ENCODE results near the gene COMTD1. TPM values are rescaled to one million over a fixed set of nuclear protein-coding genes. Genes with fewer than 3 reads are reported as not detected.
"Not testable (repeated sequence)": the region's sequence is repeated elsewhere in the genome, so short reads cannot be mapped to it uniquely, and the experiment has no call there.

The COMTD1 gene
- total RNA-seq, 1 donor from 2014 or later = 4.2 TPM

DNA sequence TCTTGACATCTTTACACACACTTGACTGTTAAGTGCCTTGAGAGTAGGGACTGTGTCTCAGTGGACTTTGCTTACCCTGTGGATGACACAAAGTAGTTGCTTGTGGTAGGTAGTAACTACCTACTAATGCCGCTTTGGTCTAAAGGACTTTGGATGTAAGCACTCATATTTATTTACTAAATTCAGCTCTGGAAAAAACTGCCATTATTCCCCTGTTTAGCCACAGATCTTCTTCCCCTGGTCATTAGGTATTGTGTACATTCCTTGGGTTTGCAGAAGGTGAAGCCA is 28.0 kb downstream of the COMTD1 start:
- H3K27ac ChIP-seq (ENCODE audit: low read depth, low read length) = peak overlapping the region; percentile 32
- H3K9me3 ChIP-seq (ENCODE audit: control insufficient read depth in 3 of 3, low read length in 3 of 3) = no peaks in the 10 kb centered on the region
- H3K9ac ChIP-seq (ENCODE audit: low read depth in 1 of 3, low read length in 3 of 3) = peak overlapping the region in 1 of 3 donors; percentile 41
- H3K36me3 ChIP-seq (ENCODE audit: control insufficient read depth in 3 of 3, insufficient read depth in 3 of 3, low read length in 3 of 3) = peaks cover 4 to 6% (median 6%) of the 10 kb centered on the region in 3 donors
- peaks cover 26 to 41% (median 31%) of the 10 kb centered on the region in 3 donors for H3K4me1 ChIP-seq (ENCODE audit: control insufficient read depth in 3 of 3, insufficient read depth in 3 of 3, low read length in 3 of 3)
- H3K4me3 ChIP-seq (ENCODE audit: low read length in 3 of 3) = no peak overlapping the region
- H3K27me3 ChIP-seq (ENCODE audit: control insufficient read depth in 3 of 3, insufficient read depth in 3 of 3, low read length in 3 of 3) = no peaks in the 10 kb centered on the region

DNA sequence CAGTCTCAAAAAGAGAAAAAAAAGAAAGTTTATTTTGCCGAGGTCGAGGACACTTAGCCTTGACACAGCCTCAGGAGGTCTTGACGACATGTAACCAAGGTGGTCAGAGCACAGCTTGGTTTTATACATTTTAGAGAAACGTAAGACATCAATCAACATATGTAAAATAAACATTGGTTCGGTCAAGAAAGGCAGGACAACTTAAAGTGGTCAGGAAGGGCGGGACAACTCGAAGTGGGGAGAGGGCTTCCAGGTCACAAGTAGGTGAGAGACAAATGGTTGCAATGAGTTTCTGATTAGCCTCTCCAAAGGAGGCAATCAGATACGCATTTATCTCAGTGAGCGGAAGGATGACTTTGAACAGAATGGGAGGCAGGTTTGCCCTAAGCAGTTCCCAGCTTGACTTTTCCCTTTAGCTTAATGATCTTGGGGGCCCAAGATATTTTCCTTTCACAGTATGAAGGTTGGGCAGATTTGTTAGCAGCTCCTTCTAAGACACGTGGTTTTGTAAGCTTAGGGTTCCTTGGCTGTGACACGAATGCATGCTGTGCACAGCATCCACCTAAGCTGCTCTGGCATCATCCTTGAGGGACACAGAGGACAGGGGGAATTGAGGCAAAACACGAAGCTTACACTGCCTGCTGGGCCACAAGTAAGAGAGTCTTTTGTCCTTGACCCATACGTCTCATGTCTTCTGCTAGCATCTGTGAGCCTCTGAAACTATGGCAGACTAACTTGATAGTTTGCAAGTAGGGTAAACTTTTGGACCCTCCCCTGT is 28.5 kb downstream of the COMTD1 start:
- no peaks in the 10 kb centered on the region for H3K9me3 ChIP-seq (ENCODE audit: control insufficient read depth in 3 of 3, low read length in 3 of 3)
- H3K36me3 ChIP-seq (ENCODE audit: control insufficient read depth in 3 of 3, insufficient read depth in 3 of 3, low read length in 3 of 3) = peaks cover 1 to 4% (median 3%) of the 10 kb centered on the region in 3 donors
- H3K4me3 ChIP-seq (ENCODE audit: low read length in 3 of 3) = no peak overlapping the region
- H3K4me1 ChIP-seq (ENCODE audit: control insufficient read depth in 3 of 3, insufficient read depth in 3 of 3, low read length in 3 of 3) = peaks cover 26 to 42% (median 29%) of the 10 kb centered on the region in 3 donors
- no peaks in the 10 kb centered on the region for H3K27me3 ChIP-seq (ENCODE audit: control insufficient read depth in 3 of 3, insufficient read depth in 3 of 3, low read length in 3 of 3)
- H3K27ac ChIP-seq (ENCODE audit: low read depth, low read length) = no peak overlapping the region
- H3K9ac ChIP-seq (ENCODE audit: low read depth in 1 of 3, low read length in 3 of 3) = no peak overlapping the region

DNA sequence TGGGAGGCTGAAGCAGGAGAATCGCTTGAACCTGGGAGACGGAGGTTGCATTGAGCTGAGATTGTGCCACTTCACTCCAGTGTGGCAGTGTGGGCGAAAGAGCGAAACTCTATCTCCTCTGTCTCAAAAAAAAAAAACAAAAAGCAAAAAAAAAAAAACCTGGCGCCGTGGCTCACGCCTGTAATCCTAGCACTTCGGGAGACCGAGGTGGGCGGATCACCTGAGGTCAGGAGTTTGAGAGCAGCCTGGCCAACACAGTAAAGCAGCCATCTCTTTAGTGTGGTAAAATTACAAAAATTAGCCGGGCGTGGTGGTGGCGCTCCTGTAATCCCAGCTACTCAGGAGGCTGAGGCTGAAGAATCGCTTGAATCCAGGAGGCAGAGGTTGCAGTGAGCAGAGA is 29.1 kb downstream of the COMTD1 start:
- H3K9ac ChIP-seq (ENCODE audit: low read depth in 1 of 3, low read length in 3 of 3); H3K4me3 ChIP-seq (ENCODE audit: low read length in 3 of 3); H3K27ac ChIP-seq (ENCODE audit: low read depth, low read length); H3K27me3 ChIP-seq (ENCODE audit: control insufficient read depth in 3 of 3, insufficient read depth in 3 of 3, low read length in 3 of 3); H3K36me3 ChIP-seq (ENCODE audit: control insufficient read depth in 3 of 3, insufficient read depth in 3 of 3, low read length in 3 of 3); H3K9me3 ChIP-seq (ENCODE audit: control insufficient read depth in 3 of 3, low read length in 3 of 3): not testable (repeated sequence)
- H3K4me1 ChIP-seq (ENCODE audit: control insufficient read depth in 3 of 3, insufficient read depth in 3 of 3, low read length in 3 of 3) = peaks cover 20 to 35% (median 23%) of the 10 kb centered on the region in 3 donors

DNA sequence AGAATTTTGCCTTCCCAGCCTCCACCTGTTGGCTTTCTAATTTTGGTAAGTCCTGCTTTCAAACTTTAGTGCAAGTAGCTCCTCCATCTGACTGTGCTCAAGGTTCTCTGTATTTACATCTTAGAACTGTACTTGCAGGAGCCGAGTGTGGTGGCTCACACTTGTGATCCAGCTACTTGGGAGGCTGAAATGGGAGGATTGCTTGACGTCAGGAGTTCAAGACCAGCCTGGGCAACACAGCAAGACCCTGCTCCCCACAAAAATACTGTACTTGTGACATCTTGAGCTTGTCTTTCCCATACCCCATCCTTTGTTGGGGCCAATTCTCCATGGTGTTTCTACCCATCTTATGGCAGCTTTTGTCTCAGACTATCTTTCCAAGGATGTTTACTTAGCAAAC is 29.8 kb downstream of the COMTD1 start:
- H3K36me3 ChIP-seq (ENCODE audit: control insufficient read depth in 3 of 3, insufficient read depth in 3 of 3, low read length in 3 of 3) = no peaks in the 10 kb centered on the region
- H3K9ac ChIP-seq (ENCODE audit: low read depth in 1 of 3, low read length in 3 of 3) = no peak overlapping the region

DNA sequence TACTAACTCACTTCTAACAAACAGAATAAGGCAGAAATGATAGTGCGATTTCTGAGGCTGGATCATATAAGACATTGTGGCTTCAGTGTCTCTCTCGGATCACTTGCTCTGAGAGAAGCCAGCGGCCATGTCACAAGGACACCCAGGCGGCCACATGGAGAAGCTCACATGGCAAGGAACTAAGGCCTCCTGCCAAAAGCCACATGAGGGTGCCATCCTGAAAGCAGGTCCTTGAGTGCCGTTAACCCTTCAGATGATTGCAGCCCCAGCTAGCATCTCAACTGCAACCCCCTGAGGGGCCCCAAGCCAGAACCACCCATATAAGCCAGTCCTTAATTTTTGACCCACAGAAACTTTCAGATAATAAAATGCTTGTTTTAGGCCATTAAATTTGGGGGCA is 32.0 kb downstream of the COMTD1 start:
- Histone ChIP-seq H3K27ac (ENCODE audit: low read depth, low read length) (no peak overlapping the region), H3K4me3 (ENCODE audit: low read length in 3 of 3) (no peak overlapping the region), H3K36me3 (ENCODE audit: control insufficient read depth in 3 of 3, insufficient read depth in 3 of 3, low read length in 3 of 3) (no peaks in the 10 kb centered on the region), H3K9ac (ENCODE audit: low read depth in 1 of 3, low read length in 3 of 3) (no peak overlapping the region), H3K4me1 (ENCODE audit: control insufficient read depth in 3 of 3, insufficient read depth in 3 of 3, low read length in 3 of 3) (peaks cover 13 to 19% (median 18%) of the 10 kb centered on the region in 3 donors), H3K27me3 (ENCODE audit: control insufficient read depth in 3 of 3, insufficient read depth in 3 of 3, low read length in 3 of 3) (no peaks in the 10 kb centered on the region), H3K9me3 (ENCODE audit: control insufficient read depth in 3 of 3, low read length in 3 of 3) (no peaks in the 10 kb centered on the region)

More for the DNA sequence above, 29.8 kb downstream of the COMTD1 start:
- Histone ChIP-seq H3K27me3 (ENCODE audit: control insufficient read depth in 3 of 3, insufficient read depth in 3 of 3, low read length in 3 of 3) (no peaks in the 10 kb centered on the region), H3K27ac (ENCODE audit: low read depth, low read length) (no peak overlapping the region), H3K9me3 (ENCODE audit: control insufficient read depth in 3 of 3, low read length in 3 of 3) (no peaks in the 10 kb centered on the region), H3K4me1 (ENCODE audit: control insufficient read depth in 3 of 3, insufficient read depth in 3 of 3, low read length in 3 of 3) (peaks cover 16 to 28% (median 22%) of the 10 kb centered on the region in 3 donors), H3K4me3 (ENCODE audit: low read length in 3 of 3) (no peak overlapping the region)

DNA sequence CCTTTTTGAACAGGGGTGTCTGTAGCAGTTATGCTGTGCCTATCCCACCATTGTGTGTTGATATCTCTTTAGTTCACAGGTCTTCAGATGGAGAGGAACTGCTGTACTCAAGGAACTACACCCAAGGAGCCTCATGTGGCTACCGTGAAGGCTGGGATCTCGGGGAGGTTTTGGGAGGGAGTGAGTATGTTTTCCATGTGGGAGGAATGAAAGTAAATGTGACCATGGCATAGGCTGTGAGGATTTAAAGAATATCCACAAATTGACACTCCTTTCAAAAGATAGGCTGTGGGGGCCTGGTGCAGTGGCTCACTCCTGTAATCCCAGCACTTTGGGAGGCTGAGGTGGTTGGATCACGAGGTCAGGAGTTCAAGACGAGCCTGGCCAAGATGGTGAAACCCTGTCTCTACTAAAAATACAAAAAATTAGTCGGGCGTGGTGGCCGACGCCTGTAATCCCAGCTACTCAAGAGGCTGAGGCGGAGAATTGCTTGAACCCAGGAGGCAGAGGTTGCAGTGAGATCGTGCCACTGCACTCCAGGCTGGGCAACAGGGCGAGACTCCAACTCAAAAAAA is 32.6 kb downstream of the COMTD1 start:
- not testable (repeated sequence) for H3K4me3 ChIP-seq (ENCODE audit: low read length in 3 of 3); H3K36me3 ChIP-seq (ENCODE audit: control insufficient read depth in 3 of 3, insufficient read depth in 3 of 3, low read length in 3 of 3); H3K9me3 ChIP-seq (ENCODE audit: control insufficient read depth in 3 of 3, low read length in 3 of 3); H3K9ac ChIP-seq (ENCODE audit: low read depth in 1 of 3, low read length in 3 of 3); H3K27me3 ChIP-seq (ENCODE audit: control insufficient read depth in 3 of 3, insufficient read depth in 3 of 3, low read length in 3 of 3); H3K27ac ChIP-seq (ENCODE audit: low read depth, low read length)
- peaks cover 10 to 16% (median 14%) of the 10 kb centered on the region in 3 donors for H3K4me1 ChIP-seq (ENCODE audit: control insufficient read depth in 3 of 3, insufficient read depth in 3 of 3, low read length in 3 of 3)

DNA sequence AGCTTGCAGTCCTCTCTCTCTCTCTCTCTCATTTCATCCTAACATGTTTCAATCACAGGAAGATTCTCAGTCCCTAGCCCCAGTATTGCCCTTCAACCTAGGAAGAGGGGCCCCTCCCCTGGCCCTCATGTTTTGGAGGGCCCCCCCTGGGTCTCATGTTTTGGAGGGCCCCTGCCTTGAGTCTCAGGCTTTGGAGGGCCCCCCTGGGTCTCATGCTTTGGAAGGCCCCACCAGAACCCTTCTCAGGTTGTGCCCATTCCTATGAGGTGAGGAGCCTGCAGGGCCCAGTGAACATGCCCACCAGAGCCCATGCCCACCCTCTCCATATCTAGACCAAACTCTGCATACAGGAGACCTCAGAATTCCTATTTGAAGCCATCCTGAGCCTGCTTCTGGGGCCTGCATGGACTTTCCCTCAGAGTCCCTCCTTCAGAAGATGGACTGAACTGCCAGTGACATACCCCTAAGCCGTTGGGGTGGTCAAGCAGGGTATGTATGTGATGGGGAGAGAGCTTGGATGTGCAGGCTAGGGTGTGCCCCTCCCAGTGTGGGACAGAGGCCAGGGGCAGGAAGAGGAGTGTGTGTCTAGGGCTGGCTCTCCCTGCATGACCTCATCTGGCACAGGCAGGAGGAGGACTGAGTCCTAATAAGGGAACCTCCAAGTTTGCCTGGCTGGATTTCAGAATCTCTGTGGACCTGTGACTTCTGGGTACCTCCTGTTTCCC is 33.3 kb downstream of the COMTD1 start:
- Histone ChIP-seq H3K27me3 (ENCODE audit: control insufficient read depth in 3 of 3, insufficient read depth in 3 of 3, low read length in 3 of 3) (no peaks in the 10 kb centered on the region), H3K9ac (ENCODE audit: low read depth in 1 of 3, low read length in 3 of 3) (no peak overlapping the region), H3K27ac (ENCODE audit: low read depth, low read length) (no peak overlapping the region), H3K4me1 (ENCODE audit: control insufficient read depth in 3 of 3, insufficient read depth in 3 of 3, low read length in 3 of 3) (peaks cover 5 to 12% (median 9%) of the 10 kb centered on the region in 3 donors), H3K36me3 (ENCODE audit: control insufficient read depth in 3 of 3, insufficient read depth in 3 of 3, low read length in 3 of 3) (no peaks in the 10 kb centered on the region), H3K4me3 (ENCODE audit: low read length in 3 of 3) (no peak overlapping the region), H3K9me3 (ENCODE audit: control insufficient read depth in 3 of 3, low read length in 3 of 3) (no peaks in the 10 kb centered on the region)

DNA sequence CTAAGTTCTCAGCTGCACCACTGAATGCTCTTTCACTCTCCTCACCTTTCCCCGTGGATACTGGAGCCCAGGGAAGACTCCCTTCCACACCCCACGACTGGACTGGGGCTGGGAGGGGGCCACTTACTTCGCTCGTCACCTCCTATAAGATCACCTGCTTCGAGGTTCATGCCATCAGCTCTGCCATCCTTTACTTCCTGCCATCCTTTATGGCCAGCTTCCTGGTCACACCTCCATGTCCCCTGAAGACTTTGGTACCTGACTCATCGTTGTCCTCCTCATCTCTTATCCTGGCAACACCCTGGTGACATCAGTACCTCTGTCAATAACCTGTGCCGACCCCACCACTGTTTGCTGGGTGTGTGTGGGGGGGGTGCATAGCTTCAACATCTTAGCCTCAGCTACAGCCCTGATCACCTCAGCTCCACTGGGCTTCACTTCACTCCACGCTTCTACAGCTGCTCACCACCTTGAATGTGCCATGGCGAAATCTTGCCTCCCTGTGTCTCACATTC is 33.9 kb downstream of the COMTD1 start:
- no peak overlapping the region for H3K4me3 ChIP-seq (ENCODE audit: low read length in 3 of 3)
- H3K9me3 ChIP-seq (ENCODE audit: control insufficient read depth in 3 of 3, low read length in 3 of 3) = no peaks in the 10 kb centered on the region
- no peaks in the 10 kb centered on the region for H3K36me3 ChIP-seq (ENCODE audit: control insufficient read depth in 3 of 3, insufficient read depth in 3 of 3, low read length in 3 of 3)
- H3K4me1 ChIP-seq (ENCODE audit: control insufficient read depth in 3 of 3, insufficient read depth in 3 of 3, low read length in 3 of 3) = peaks cover 5 to 12% (median 8%) of the 10 kb centered on the region in 3 donors
- no peaks in the 10 kb centered on the region for H3K27me3 ChIP-seq (ENCODE audit: control insufficient read depth in 3 of 3, insufficient read depth in 3 of 3, low read length in 3 of 3)
- no peak overlapping the region for H3K9ac ChIP-seq (ENCODE audit: low read depth in 1 of 3, low read length in 3 of 3)
- H3K27ac ChIP-seq (ENCODE audit: low read depth, low read length) = no peak overlapping the region

DNA sequence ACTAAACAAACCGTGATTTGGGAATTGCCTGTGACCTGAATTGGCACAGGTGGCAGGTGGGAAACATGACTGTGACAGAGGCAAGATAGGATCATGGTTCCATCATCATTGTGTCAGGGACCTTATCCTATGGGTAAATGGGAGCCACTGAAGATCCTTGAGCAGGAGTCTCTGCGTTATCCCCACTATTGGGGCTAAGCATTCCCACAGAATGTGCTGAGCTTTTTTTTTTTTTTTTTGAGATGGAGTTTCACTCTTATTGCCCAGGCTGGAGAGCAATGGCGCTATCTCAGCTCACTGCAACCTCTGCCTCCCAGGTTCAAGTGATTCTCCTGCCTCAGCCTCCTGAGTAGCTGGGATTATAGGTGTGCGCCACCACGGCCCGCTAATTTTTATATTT is 35.8 kb downstream of the COMTD1 start:
- not testable (repeated sequence) for H3K9ac ChIP-seq (ENCODE audit: low read depth in 1 of 3, low read length in 3 of 3); H3K27me3 ChIP-seq (ENCODE audit: control insufficient read depth in 3 of 3, insufficient read depth in 3 of 3, low read length in 3 of 3); H3K27ac ChIP-seq (ENCODE audit: low read depth, low read length); H3K9me3 ChIP-seq (ENCODE audit: control insufficient read depth in 3 of 3, low read length in 3 of 3); H3K4me3 ChIP-seq (ENCODE audit: low read length in 3 of 3); H3K36me3 ChIP-seq (ENCODE audit: control insufficient read depth in 3 of 3, insufficient read depth in 3 of 3, low read length in 3 of 3)
- H3K4me1 ChIP-seq (ENCODE audit: control insufficient read depth in 3 of 3, insufficient read depth in 3 of 3, low read length in 3 of 3) = peaks cover 5 to 12% (median 8%) of the 10 kb centered on the region in 3 donors

DNA sequence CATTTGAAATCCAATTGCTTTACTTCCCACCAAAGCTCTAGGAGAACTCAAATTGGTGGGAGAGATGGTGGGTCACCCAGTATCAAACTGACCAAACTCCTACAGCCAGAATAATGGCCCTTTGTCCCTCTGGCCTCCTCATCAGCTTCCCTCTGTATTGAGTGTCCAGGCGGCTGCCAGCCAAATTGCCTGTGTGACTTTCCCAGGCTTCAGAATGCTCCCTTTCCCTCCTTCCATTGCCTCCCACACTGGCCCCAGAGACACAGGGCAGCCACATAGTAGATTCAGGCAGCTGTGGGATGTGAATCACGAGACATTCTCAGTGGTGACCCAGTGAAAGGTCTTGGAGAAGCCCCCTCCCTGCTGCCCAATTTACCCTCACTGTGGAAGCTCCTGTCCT is 37.9 kb downstream of the COMTD1 start:
- Histone ChIP-seq H3K36me3 (ENCODE audit: control insufficient read depth in 3 of 3, insufficient read depth in 3 of 3, low read length in 3 of 3) (peaks cover 0 to 5% (median 0%) of the 10 kb centered on the region in 3 donors), H3K27me3 (ENCODE audit: control insufficient read depth in 3 of 3, insufficient read depth in 3 of 3, low read length in 3 of 3) (no peaks in the 10 kb centered on the region), H3K27ac (ENCODE audit: low read depth, low read length) (no peak overlapping the region), H3K9me3 (ENCODE audit: control insufficient read depth in 3 of 3, low read length in 3 of 3) (no peaks in the 10 kb centered on the region), H3K9ac (ENCODE audit: low read depth in 1 of 3, low read length in 3 of 3) (no peak overlapping the region), H3K4me1 (ENCODE audit: control insufficient read depth in 3 of 3, insufficient read depth in 3 of 3, low read length in 3 of 3) (peaks cover 2 to 7% (median 7%) of the 10 kb centered on the region in 3 donors), H3K4me3 (ENCODE audit: low read length in 3 of 3) (no peak overlapping the region)
